ENCODE results near the gene USP19.

USP19 gene, protein sequence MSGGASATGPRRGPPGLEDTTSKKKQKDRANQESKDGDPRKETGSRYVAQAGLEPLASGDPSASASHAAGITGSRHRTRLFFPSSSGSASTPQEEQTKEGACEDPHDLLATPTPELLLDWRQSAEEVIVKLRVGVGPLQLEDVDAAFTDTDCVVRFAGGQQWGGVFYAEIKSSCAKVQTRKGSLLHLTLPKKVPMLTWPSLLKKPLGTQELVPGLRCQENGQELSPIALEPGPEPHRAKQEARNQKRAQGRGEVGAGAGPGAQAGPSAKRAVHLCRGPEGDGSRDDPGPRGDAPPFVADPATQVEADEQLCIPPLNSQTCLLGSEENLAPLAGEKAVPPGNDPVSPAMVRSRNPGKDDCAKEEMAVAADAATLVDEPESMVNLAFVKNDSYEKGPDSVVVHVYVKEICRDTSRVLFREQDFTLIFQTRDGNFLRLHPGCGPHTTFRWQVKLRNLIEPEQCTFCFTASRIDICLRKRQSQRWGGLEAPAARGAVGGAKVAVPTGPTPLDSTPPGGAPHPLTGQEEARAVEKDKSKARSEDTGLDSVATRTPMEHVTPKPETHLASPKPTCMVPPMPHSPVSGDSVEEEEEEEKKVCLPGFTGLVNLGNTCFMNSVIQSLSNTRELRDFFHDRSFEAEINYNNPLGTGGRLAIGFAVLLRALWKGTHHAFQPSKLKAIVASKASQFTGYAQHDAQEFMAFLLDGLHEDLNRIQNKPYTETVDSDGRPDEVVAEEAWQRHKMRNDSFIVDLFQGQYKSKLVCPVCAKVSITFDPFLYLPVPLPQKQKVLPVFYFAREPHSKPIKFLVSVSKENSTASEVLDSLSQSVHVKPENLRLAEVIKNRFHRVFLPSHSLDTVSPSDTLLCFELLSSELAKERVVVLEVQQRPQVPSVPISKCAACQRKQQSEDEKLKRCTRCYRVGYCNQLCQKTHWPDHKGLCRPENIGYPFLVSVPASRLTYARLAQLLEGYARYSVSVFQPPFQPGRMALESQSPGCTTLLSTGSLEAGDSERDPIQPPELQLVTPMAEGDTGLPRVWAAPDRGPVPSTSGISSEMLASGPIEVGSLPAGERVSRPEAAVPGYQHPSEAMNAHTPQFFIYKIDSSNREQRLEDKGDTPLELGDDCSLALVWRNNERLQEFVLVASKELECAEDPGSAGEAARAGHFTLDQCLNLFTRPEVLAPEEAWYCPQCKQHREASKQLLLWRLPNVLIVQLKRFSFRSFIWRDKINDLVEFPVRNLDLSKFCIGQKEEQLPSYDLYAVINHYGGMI (N-terminal part only)

DNA sequence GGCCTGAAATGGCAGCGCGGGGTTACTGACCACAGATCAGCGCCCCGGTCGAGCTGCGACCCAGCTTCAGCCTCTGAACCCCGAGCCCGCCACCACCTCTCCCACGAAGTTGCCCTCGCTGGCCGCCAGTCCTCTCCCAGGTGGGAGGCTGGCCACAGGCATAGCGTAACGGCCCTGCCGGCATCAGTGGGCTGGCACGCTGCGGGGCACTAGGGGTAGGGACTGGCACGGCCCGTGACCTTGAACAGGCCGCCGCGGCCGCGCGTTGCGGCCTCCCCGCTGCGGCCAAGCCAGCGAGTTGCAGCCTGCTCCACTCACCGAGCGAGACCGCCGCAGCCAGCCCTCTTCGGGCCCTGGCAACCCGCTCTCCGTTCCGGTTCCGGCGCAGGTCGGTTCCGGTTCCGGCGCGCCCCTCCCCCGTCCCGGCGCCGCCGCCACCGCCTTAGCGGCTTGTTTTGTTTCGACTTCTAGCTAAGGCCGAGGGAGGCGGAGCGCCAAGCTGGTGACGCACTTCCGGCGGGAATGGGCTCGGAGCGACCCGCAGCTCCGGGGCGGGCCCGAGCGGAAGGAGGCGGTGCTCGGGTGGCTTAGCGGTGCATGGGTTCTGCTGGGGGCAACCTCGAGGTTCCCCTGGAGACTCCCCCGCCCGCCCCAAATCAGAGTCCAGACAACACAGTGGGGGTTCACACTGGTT, at the start of gene USP19:
USP19 (minus strand) TSS at position 386 of the 694 bp plus-strand sequence. CDS start 1,678 bp downstream, outside the sequence.
- H3K27ac ChIP-seq, result peak within 1 kb of the TSS; percentile 89
- DNase-seq (ENCODE audit: low read depth, low spot score), result peak; percentile 40

DNA sequence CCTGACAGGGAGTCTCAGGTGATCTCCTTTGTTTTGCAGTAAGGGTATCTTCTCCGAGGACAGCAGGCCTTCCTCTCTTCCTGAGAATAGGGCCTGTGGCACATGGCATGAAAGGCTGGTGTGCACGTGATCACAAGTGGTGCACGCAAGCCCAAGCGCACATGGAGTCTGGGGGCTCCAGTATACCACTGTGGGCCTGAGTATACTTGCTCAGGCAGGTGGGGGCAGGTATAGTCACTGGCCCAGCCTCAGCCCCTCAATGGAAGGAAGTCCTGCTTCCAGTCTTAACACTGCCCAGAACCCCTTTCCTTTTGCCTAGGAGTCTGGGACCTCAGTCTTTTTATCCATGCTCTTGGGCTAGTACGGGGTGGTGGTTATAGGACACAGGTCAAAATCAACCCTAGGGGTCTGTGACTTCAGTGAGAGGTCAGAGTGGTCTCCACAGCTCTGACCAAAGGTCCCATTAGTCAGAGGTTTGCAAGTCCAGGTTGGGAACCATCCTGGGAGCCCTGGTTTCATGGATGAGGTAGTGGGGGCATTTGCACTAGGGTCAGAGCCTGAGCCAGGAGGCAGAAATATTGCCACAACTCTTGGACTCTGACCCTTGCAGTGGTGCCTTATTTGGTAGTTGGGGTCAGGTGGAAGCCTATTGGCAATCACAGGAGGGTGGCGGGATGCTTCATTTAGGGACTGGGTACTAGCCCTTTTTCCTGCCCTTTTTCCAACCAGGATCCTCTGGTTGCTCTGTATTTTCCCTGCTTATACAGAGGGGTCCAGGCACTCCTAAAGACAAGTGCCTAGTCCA, 46.3 kb upstream of the USP19 start:
- H3K27ac ChIP-seq, result peak overlapping the region; percentile 59
- no peak for DNase-seq (ENCODE audit: low read depth, low spot score)

DNA sequence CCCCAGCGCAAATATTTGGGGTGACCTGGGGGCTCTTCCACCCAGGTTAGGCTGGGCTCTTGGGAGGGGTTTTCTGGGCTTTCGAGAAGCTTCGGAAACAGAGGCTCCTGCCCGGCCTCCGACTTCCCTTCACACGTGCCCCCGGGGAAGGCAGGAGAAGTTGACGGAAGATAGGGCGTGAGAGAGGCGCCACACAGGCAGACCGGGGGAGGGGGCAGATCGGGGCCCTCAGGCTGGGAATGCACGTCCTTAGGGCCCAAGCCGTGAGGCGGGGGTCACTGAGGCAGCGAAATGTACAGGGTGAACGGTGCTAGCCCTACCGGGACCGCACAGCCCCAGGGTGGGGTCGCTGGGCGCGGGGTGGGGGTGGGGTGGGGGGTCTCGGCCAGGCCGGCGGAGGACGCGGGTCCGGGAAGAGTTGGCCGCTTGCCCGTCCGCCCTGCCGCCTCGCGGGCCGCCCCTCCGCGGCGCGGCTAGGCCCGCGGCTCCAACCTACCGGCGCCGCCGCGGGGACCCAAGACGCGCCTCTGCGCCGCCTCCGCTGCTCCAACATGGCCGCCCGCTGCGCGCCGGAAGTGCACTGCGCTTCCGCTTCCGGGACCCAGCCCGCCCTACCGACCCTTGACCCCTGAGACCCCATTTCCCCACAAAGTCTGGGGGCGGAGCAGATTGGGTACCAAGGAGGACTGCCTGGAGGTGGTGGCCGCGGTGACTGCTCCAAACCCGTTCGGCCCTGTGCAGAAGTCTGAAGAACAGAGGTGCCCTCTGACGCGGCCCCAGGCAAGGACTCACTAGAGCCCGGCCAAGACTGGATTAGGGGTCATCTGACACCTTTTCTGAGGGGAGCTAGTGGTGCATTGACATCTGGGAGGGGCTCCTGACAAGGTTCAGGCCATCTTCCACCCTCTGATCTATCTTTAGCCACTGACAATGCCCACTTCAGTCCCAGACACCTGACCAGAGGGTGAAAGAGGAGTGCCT, 45.4 kb upstream of the USP19 start, which contains the start of gene CCDC71:
CCDC71 (minus strand) TSS at position 561 of the 981 bp plus-strand sequence. CDS start 2,123 bp downstream, outside the sequence.
- H3K27ac ChIP-seq, result peak within 1 kb of the TSS; percentile 59
- no peak for DNase-seq (ENCODE audit: low read depth, low spot score)

DNA sequence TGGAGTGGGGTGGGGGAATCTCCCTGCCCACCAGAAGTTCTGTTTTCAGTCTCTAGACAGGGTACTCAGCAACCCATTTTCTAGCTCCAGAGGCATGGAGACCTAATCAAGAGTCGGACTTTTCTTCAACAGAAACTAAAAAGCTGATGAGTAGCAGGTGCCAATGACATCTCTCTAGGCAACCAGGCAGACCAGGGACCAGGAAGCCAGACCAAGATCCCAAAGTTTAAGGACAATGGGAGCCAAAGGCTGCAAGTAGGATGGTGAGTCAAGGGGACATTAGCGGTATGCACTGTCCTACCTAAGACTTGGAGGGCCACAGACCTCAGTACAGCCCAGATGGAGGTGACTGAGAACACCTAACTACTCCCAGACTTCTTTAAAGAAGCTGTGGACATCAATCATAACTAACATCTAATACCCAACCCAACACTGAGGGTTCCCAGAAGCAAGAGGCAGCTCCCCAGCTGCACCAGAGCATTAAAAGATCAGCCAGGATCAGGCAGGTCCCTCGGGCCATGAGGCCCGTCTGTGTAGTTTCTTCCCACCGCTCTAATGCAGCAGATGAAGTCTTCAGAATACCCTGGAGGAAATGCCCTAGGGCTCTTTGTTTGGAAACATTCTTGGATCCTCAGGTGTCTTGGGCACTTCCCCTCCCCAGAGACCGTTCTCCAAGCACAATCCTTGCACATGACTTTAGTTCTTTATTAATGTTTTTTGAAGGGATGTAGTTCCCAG, 44.5 kb upstream of the USP19 start:
- DNase-seq (ENCODE audit: low read depth, low spot score), result no peak
- peak overlapping the region; percentile 59 for H3K27ac ChIP-seq

DNA sequence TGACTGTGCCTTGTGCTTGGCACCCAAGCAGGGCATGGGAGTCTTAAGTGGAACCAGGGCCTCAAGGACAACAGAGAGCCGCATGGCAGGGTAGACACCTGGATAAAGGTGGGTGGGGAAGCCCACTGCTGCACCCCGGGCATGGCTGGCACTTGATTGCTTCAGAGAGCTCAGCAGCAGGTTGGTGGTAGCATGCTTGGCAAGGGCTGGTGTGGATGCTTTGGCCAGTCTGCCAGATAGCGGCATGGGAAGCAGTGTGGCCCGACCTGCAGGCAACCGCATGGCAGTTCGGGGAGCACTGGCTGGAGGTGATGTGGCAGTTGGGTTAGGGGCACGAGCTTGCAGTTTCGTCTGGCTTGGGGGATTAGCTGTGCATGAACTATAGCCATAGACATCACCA, 43.0 kb upstream of the USP19 start:
- DNase-seq (ENCODE audit: low read depth, low spot score), result no peak
- no peak overlapping the region for H3K27ac ChIP-seq

DNA sequence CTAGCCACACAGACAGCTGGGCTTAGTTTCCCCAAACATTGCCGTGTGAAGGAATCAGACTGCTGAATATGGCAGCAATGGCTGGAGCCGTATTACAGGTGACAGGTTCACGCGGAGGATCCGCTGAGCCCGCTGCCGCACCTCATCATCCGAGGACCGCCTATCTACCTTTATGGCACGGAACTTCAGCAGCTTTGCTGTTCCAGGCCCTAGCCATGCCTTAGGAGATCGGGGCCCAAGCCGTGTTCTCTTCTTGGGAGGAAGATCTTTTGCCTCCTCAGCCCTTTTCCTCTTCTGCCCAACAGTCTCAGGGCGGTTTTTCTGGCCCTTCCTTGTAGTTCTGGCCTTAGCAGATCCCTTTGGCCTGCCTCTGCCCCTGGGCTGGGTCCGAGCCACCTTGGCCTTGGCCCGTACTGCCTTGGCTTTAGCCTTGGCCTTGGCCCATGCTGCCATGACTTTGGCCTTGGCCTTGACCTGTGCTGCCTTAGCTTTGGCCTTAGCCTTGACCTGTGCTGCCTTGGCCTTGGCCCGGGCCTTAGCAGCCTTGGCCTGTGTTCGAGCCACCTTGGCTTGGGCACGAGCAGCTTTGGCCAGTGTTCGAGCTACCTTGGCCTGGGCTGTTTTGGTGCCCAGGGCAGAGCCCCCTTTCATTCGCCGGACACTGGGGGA, 42.3 kb upstream of the USP19 start:
- DNase-seq (ENCODE audit: low read depth, low spot score), result no peak

DNA sequence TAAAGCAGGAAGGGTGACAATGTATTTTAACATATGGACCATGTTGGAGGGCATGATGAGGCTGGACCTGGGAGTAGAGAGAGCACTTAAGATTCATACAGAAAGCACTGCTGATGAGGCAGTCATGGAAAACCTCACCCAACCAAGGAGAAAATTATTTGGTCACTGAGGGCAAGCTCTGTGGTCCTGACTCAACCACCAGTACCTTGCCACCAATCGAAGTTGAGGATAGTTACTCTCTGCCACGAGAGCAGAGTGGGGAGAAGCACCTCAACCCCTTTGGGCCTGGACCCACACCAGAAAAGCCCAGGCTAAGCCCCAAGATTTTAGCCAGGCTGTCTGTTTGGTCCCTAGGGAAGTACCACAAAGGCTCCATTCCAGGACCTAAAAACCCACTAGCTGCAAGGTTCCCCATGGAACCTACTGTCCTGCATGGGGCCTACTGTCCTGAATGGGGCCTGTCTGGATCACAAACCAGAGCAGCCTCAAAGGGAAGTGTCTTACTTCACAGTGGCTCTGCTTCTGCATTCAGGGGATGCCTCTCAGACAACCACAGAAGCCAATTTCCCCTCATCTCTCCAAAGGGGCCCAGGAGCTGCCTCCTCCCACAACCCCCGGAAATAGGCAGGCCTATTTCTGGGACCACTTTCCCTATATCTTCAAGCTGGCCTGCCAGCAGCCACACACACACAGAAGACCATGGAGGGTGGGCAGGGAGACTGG, 41.3 kb upstream of the USP19 start:
- DNase-seq (ENCODE audit: low read depth, low spot score), result no peak
- no peak overlapping the region for H3K27ac ChIP-seq

More for the DNA sequence above, 42.3 kb upstream of the USP19 start:
- H3K27ac ChIP-seq, result no peak overlapping the region

DNA sequence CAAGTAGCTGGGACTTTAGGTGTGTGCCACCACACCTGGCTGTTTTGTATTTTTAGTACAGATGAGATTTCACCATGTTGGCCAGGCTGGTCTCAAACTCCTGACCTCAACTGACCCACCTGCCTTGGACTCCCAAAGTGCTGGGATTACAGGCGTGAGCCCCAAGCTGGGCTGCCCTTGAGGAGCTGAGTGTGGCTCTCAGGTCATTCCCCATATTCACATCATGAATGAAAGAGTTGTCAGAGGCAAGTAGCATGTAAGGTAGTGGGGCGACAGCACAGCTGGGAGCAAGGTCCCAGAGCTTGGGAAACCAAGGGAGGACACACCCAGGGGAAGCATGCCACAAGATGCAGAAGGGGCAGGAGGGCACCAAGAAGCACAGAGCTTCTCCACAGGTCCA, 40.6 kb upstream of the USP19 start:
- no peak for DNase-seq (ENCODE audit: low read depth, low spot score)
- H3K27ac ChIP-seq, result no peak overlapping the region

DNA sequence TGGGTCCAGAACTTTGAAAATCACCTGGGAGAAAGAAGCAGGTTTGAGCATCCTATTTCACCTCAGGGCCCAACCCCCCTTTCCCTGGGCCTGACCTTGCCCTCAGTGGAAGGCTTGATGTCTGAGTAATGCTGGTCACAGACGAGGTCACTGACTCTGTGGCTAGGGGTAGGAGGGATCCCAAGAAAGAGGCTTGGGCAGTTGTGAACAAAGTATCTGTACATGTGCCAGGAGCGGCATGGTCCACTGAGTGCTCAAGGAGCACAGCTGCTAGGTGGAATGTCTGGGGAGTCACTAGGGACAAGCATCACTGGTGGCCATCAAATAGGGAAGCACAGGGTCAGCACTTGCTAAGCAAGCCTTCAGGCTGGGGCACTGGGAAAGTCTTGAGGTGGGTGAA, 38.2 kb upstream of the USP19 start:
- no peak overlapping the region for H3K27ac ChIP-seq
- no peak for DNase-seq (ENCODE audit: low read depth, low spot score)

DNA sequence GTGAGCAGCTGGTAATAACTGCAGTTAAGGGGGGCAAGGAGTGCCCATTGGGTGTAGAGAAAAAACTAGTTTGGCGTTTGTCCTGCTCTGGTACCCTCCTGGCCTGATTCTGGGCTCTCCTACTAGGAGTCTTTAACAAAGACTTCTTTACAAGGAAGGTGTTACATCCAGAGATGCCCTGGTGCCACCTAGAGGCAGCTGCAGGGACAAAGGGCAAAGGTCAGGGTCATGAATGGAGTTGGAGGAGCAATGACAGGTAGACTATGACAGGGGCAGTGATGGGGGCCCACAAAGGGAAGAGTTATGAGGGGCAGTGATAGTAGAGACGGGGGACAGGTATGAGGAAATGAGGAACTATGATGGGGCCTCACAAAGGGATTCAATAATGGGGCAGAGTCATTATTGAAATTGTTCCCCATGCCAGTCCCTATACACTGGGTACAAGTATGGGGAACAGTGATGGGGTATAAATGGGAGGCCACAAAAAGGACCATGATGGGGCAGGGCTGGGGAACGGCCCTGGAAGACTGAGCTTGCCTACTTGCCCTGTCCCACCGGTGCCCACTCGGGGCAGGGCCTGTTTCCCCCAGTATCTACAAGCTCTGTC, 37.6 kb upstream of the USP19 start:
- no peak for DNase-seq (ENCODE audit: low read depth, low spot score)
- H3K27ac ChIP-seq, result no peak overlapping the region

DNA sequence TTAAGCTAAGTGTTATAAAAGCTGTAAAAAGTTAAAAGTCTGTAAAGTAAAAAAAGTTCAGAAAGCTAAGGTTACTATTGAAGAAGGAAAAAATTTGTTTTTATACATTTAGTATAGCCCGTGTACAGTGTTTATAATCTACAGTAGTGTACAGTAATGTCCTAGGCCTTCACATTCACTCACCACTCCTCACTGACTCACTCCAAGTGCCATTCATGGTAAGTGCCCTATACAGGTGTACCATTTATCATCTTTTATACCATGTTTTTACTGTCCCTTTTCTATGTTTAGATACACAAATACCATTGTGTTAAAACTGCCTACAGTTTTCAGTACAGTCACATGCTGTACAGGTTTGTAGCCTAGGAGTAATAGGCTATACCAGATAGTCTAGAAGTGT, 36.7 kb upstream of the USP19 start:
- no peak overlapping the region for H3K27ac ChIP-seq
- DNase-seq (ENCODE audit: low read depth, low spot score), result no peak

DNA sequence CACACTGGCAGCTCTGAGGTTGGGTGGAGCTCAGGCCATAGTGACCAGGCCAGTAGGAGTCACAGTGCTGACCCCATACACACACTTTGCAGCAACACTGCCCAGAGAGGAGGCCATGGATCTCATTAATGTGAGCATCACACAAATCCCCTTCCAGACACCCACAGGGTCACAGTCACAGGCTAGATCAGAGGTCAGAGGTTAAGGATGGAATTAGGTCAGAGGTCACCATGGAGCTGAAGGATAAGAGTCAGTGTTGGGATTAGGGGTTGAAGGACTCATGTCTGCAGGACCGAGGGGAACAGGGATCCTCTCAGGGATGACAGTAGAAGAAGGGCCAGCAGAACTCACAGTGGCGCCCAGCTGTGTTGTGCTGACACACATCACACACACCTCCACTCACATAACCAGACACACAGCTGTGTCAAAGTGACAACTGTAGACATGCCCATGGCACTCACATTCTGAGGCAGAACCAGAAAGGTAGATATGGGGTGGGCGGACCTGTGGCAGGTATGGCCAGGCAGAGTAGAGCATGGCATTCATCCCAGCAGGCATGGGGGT, 32.8 kb upstream of the USP19 start:
- no peak overlapping the region for H3K27ac ChIP-seq
- no peak for DNase-seq (ENCODE audit: low read depth, low spot score)

DNA sequence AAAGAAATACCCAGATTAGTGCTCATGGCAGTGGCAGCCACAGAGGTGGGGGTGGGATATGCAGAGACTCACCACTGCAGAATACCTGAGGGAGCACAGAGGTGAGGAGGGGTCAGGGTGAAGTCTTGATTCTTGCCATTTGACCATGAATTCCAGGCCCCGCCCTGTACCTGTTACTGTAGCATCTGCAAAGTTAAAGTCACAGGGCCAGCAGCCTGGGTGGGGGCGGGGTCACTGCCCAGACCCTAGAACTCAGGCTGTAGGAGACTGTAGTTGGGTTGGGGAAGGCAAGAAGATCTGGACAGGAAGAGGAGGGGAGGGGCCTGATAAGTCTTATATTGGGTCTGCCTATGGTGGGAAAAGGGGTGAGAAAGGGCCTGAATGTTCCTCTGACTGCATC, 31.0 kb upstream of the USP19 start:
- no peak for DNase-seq (ENCODE audit: low read depth, low spot score)

DNA sequence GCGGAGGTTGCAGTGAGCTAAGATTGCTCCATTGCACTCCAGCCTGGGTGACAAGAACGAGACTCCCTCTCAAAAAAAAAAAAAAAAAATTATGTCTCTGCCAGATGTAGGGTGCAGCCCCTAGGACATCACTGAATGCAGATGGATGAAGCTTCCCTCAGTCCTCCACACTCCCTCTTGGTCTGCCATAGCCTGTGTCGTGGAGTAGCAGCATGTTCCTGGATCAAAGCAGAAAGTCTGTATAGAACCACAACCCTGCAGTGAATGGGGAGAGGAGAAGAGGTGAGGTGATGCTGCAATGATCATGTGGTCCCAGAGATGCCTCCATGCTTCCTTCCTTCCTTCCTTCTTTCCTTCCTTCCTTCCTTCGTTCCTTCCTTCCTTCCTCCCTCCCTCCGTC, 27.5 kb upstream of the USP19 start:
- H3K27ac ChIP-seq, result no peak overlapping the region
- no peak for DNase-seq (ENCODE audit: low read depth, low spot score)

More for the DNA sequence above, 31.0 kb upstream of the USP19 start:
- no peak overlapping the region for H3K27ac ChIP-seq

DNA sequence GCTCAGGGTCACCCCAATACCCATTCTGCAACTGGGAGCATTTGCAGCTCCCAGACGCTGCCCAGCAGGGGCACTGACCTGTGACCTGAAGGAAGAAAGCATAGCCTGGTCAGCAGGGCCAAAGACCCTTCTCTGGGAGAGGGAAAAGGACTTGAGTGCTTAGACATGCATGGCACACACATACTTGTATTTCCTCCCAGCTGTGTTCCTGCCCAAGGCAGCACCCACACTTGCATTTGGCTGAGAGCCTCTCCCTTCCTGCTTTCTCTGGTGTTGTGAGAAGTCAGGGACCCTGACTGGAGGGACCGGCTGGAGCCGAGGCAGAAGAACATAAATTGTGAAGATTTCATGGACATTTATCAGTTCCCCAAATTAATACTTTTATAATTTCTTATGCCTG, 19.5 kb upstream of the USP19 start:
- H3K27ac ChIP-seq, result no peak overlapping the region
- no peak for DNase-seq (ENCODE audit: low read depth, low spot score)
